Heart left ventricle (tissue), 16 donors: ENCODE data around the gene APH1B. TPM values are rescaled to one million over a fixed set of nuclear protein-coding genes. Genes with fewer than 3 reads are reported as not detected.
A peak's percentile ranks its signal among the peaks of the same experiment; 100 is the strongest.

Experiments used
- ATAC-seq, 4 donors: fragments of 200-7000 bp; cut with Tn5 transposase; one replicate each; pipeline ENCODE4 v1.9.1; 2020 to 2022; ENCODE audit warnings: moderate library complexity in 4 of 4, mild to moderate bottlenecking in 3 of 4, moderate number of reproducible peaks in 1 of 4
- DNase-seq, 5 donors: peaks; one replicate each; pipeline ENCODE4 v3.0.0-alpha.2; 2020
- H3K27ac ChIP-seq, 12 donors: fragments of 200-600 bp; sonication (generic) in 4 of 12; one replicate each; pipeline versions ENCODE4 v1.5.0 to v1.8.0; 2016 to 2022; ENCODE audit warnings: mild to moderate bottlenecking in 2 of 12
- H3K27me3 ChIP-seq, 9 donors: fragments of 200-600 bp; sonication (generic) in 2 of 9; one replicate each; pipeline versions ENCODE4 v1.5.1 to v1.8.0; 2016 to 2022; ENCODE audit warnings: mild to moderate bottlenecking in 3 of 9
- H3K36me3 ChIP-seq, 9 donors: fragments of 200-600 bp; sonication (generic) in 2 of 9; one replicate each; pipeline versions ENCODE4 v1.5.0 to v1.8.0; 2018 to 2022; ENCODE audit warnings: mild to moderate bottlenecking in 2 of 9
- H3K4me1 ChIP-seq, 12 donors: fragments of 200-600 bp; sonication (generic) in 4 of 12; one replicate each; pipeline versions ENCODE4 v1.5.0 to v1.8.0; 2016 to 2022; ENCODE audit warnings: mild to moderate bottlenecking in 3 of 12
- H3K4me3 ChIP-seq, 12 donors: fragments of 200-600 bp; sonication (generic) in 4 of 12; one replicate each; pipeline versions ENCODE4 v1.5.0 to v1.8.0; 2017 to 2022; ENCODE audit warnings: mild to moderate bottlenecking in 9 of 12, moderate library complexity in 4 of 12
- H3K9me3 ChIP-seq, 12 donors: fragments of 200-600 bp; sonication (generic) in 4 of 12; one replicate each; pipeline versions ENCODE4 v1.5.0 to v1.8.0; 2016 to 2022; ENCODE audit warnings: mild to moderate bottlenecking in 1 of 12
- POLR2A ChIP-seq, 2 donors: fragments of 450-650 bp; IDR thresholded peaks; one replicate each; pipeline ENCODE4 v1.6.1; 2017; ENCODE audit warnings: antibody characterized with exemption in 2 of 2, mild to moderate bottlenecking in 2 of 2, moderate library complexity in 2 of 2
- WGBS, 4 donors: extraction: QIAGEN DNeasy Blood & Tissue Kit in 2 of 4; methylation state at CpG; one replicate each; pipeline versions ENCODE4 v1.1.5 to v1.1.7; 2013 to 2018; 5-methylcytosine and 5-hydroxymethylcytosine counted together
- intact Hi-C, 10 donors: fragments of 100-400 bp; cut with DNase I; formaldehyde crosslinking; loops; one replicate each; pipeline versions ENCODE4 v1.11.1 to v1.14.2; 2022
- polyA plus RNA-seq, 2 donors: library from polyadenylated mRNA; stranded (reverse); fragments of 200-250 nt; gene quantifications; one replicate each; pipeline ENCODE4 v1.2.3, GENCODE V29; 2013
- total RNA-seq, 9 donors: library from RNA; depleted of rRNA in 2 of 9; stranded (reverse); fragments of >200 nt in 2 of 9; fragmentation: NEBNext Ultra II Directional in 3 of 9; extraction: Animal tissue kit (Norgen Biotek cat#: 25700) in 3 of 9; gene quantifications; one replicate each; pipeline versions ENCODE4 v1.1.0 to v1.2.4, GENCODE V29; 2016 to 2023
- TF ChIP-seq, protein P1 (sequence below), 12 donors: fragments of 200-600 bp; sonication (generic) in 4 of 12; IDR thresholded peaks; one replicate each; pipeline versions ENCODE4 v1.5.0 to v1.8.0; 2018 to 2022; ENCODE audit warnings: antibody characterized with exemption in 12 of 12, mild to moderate bottlenecking in 5 of 12
- donor health status: ischemic (EF 13 %, LVEDD 7.1; RV severe dilation, severe dysfunction).
- donor health status: healthy with polysubstance abuse.
- donor health status: DM: no; HTN: yes; CAD: no.
- donor health status: DM: no; HTN: no; CAD: no.
- donor health status: ischemic (EF 25% LVEDD 6.9; RV normal size, moderate dysfunction).
- donor health status: ischemic (EF 25% LVEDD 5.7; RV mildly dilated, moderate dysfunction).
- donor health status: healthy.
- donor health status: DM: yes; HTN: yes; CAD: no.
- donor health status: ischemic (EF 35%, LVEDD 5.7; RV mildly dilated, moderate dysfunction).
- donor health status: nonischemic (EF 11% LVEDD 7.7; RV severe dilation, severe dysfunction).
- donor health status: DM: yes; HTN: yes; CAD: no.
- donor health status: PGD.
- donor health status: ischemic (EF 29% LVEDD 5.4; RV normal size, mild dysfunction).
- donor health status: nonischemic (EF 23%, LVEDD 6.1; RV moderate dilation, normal function).

APH1B gene
- total and polyA plus RNA-seq, 11 donors: 1.9 to 17.6 (median 5.7) TPM

DNA sequence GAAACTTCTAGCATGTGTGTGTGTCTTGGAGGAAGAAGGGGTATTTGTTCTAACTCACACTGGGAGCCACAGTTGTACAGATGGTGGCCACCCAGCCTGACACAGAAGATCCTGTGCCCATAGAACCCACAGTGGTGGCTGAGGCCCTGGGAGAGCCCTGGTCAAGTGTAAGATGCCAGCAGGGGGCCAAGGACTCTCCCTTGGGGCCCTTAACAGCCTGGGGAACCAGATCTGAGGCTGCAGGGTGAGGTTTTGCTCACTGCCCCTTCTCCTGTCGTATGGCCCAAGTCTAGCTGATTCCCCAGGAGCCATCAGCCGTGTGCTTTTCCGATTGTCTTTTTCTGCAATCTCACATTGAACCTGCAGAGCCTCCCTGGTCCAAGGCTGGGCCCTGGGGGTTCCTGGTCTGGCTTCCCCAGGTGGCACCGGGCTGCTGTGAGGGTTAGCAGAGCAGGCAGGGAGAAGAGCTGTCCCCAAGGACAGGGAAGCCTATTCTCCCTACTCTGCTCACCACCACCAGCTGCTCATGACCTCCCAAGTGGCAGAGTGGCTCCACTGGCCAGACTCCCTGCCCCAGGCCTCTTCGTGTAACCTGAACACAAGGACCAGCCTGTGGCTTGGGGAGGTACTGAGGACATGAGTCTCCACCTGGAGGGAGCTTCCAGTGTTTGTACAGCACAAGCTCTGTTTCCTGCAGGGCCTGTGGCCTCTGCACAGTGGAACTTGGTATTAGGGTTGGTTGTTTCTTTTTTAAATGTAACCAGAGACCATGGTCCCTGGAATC is 52.4 kb downstream of the APH1B start:
- WGBS, 4 donors: 92 to 97% (median 95%) methylated on average over 5 of the region's 5 CpGs
- no peaks in the 10 kb centered on the region for H3K27me3 ChIP-seq
- intact Hi-C loops: no loop called here
- DNase-seq: no peak
- TF ChIP-seq, protein P1, sequence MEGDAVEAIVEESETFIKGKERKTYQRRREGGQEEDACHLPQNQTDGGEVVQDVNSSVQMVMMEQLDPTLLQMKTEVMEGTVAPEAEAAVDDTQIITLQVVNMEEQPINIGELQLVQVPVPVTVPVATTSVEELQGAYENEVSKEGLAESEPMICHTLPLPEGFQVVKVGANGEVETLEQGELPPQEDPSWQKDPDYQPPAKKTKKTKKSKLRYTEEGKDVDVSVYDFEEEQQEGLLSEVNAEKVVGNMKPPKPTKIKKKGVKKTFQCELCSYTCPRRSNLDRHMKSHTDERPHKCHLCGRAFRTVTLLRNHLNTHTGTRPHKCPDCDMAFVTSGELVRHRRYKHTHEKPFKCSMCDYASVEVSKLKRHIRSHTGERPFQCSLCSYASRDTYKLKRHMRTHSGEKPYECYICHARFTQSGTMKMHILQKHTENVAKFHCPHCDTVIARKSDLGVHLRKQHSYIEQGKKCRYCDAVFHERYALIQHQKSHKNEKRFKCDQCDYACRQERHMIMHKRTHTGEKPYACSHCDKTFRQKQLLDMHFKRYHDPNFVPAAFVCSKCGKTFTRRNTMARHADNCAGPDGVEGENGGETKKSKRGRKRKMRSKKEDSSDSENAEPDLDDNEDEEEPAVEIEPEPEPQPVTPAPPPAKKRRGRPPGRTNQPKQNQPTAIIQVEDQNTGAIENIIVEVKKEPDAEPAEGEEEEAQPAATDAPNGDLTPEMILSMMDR (IDR thresholded peaks at IDR 0.05): no peak
- no peak for TF ChIP-seq POLR2A (IDR thresholded peaks at IDR 0.05)
- H3K36me3 ChIP-seq: no peaks in the 10 kb centered on the region
- H3K4me3 ChIP-seq: no peak overlapping the region
- peaks cover 0 to 12% (median 0%) of the 10 kb centered on the region in 12 donors for H3K4me1 ChIP-seq
- no peaks in the 10 kb centered on the region for H3K9me3 ChIP-seq
- no peak overlapping the region for H3K27ac ChIP-seq
- no peak for ATAC-seq

DNA sequence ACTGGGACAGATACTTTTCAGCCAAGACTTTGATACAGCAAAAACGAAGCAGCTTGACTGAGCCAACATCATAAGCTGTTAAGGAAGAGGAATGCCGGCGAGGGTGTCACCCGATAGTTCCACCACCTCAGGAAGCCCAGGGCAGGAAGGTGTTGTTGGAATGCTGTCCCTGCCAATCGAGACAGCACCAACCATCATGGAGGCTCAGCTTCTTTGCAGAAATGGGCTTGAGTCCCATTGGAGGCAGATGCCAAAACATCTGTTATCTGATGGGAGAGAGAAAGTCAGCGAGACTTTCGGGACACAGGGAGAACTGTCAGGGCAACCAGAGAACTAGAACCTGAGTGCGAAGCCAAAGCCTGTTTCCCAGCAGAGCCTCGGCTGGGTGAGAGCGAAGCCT is 53.5 kb downstream of the APH1B start:
- Histone ChIP-seq H3K27me3 (no peaks in the 10 kb centered on the region), H3K27ac (no peak overlapping the region), H3K9me3 (no peaks in the 10 kb centered on the region), H3K4me3 (no peak overlapping the region), H3K36me3 (no peaks in the 10 kb centered on the region), H3K4me1 (peaks cover 0 to 12% (median 0%) of the 10 kb centered on the region in 12 donors)
- no peak for TF ChIP-seq POLR2A (IDR thresholded peaks at IDR 0.05)
- TF ChIP-seq, protein P1 (IDR thresholded peaks at IDR 0.05): no peak
- 63 to 78% (median 76%) methylated on average over 10 of the region's 10 CpGs for WGBS, 4 donors
- DNase-seq (no peak), ATAC-seq (no peak)
- intact Hi-C loops: no loop called here

DNA sequence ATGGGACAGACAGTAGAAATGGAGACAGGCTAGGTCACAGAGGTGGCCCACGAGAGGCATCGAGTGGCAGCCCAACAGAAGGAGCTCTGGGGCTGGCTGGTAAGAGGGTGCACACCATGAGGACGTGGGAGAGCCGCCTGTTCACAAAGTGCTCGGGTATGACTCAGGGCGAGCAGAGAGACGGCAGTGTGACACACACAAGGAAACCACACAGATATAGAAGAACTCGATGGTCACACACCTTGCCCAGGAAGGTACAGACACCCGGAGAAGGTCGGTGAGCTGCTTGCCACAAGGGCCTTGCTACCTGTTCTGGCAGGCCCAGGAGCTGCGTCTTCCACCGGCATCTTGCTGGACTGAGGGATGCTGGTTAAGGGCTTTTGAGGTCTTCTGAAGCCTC is 54.1 kb downstream of the APH1B start:
- intact Hi-C loops: no loop called here
- peaks cover 0 to 12% (median 0%) of the 10 kb centered on the region in 12 donors for H3K4me1 ChIP-seq
- TF ChIP-seq POLR2A (IDR thresholded peaks at IDR 0.05): no peak
- TF ChIP-seq, protein P1 (IDR thresholded peaks at IDR 0.05): no peak
- H3K9me3 ChIP-seq: no peaks in the 10 kb centered on the region
- no peak overlapping the region for H3K4me3 ChIP-seq
- H3K27me3 ChIP-seq: no peaks in the 10 kb centered on the region
- DNase-seq: no peak
- no peak for ATAC-seq
- no peak overlapping the region for H3K27ac ChIP-seq
- WGBS, 4 donors: 88 to 93% (median 91%) methylated on average over 11 to 12 of the region's 12 CpGs
- H3K36me3 ChIP-seq: no peaks in the 10 kb centered on the region

DNA sequence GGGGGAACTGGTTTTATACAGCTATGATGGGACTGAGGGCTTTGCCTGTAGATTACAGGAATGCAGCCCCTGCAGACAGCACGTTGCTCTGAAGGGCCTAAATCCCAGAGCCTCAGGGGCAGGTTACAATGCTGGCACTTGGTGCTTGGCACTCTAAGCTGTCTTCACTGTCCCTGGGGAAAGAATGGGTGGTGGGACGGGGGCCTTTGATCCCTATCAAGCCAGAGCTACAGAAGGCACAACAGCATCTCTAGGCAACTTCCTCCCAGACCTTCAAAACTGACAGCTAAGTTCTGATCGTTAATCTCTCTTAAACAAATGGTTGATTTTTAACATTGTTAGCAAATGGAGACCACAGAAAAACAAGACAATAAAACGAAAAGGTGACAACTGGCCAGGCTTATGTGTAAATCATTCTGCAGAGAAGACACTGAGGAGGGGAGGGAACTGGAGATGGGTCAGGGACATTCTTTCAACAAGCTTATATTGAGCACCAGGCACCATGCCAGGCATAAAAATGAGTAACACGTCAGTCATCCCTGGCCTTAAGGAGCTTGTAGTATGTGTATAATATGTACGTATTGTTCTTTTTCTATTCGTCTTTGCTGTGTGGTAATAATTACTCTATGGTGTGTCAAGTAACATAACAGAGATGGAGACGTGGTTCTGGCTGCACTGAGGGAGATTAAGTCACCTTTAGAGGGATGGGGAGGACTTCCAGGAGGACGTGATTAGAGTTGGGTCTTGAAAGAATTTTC is 55.1 kb downstream of the APH1B start:
- ATAC-seq (no peak), DNase-seq (no peak)
- no peaks in the 10 kb centered on the region for H3K9me3 ChIP-seq
- TF ChIP-seq, protein P1 (IDR thresholded peaks at IDR 0.05): no peak
- no peak for TF ChIP-seq POLR2A (IDR thresholded peaks at IDR 0.05)
- no peaks in the 10 kb centered on the region for H3K27me3 ChIP-seq
- peaks cover 0 to 11% (median 0%) of the 10 kb centered on the region in 12 donors for H3K4me1 ChIP-seq
- H3K4me3 ChIP-seq: no peak overlapping the region
- 52 to 60% (median 58%) methylated on average over 9 of the region's 9 CpGs for WGBS, 4 donors
- no peaks in the 10 kb centered on the region for H3K36me3 ChIP-seq
- peak overlapping the region in 1 of 12 donors; percentile 12 for H3K27ac ChIP-seq
- intact Hi-C loops: no loop called here
